ENCODE data around the gene COG1. TPM values are rescaled to one million over a fixed set of nuclear protein-coding genes. Genes with fewer than 3 reads are reported as not detected.
"Not testable (repeated sequence)": the region's sequence is repeated elsewhere in the genome, so short reads cannot be mapped to it uniquely, and the experiment has no call there.

The COG1 gene
- total and polyA plus RNA-seq, 12 donors, result 27.1 to 97.2 (median 58.0) TPM

GRCh38 chr17:73148540-73149334, 44.1 kb upstream of the COG1 start:
- H3K4me3 ChIP-seq, result no peak overlapping the region
- no peak for ATAC-seq
- no peaks in the 10 kb centered on the region for H3K36me3 ChIP-seq
- 69 to 85% methylated on average over 6 of the region's 6 CpGs for WGBS, 2 donors
- H3K9me3 ChIP-seq, result peaks cover 0 to 40% (median 0%) of the 10 kb centered on the region in 11 donors
- intact Hi-C loops (cut with DNase I), result no loop called here
- peaks cover 0 to 23% (median 6%) of the 10 kb centered on the region in 7 donors for H3K27me3 ChIP-seq
- TF ChIP-seq CTCF (IDR thresholded peaks at IDR 0.05), result no peak
- no peak overlapping the region for H3K27ac ChIP-seq
- no peak for DNase-seq
- peaks cover 0 to 3% (median 0%) of the 10 kb centered on the region in 9 donors for H3K4me1 ChIP-seq

GRCh38 chr17:73150622-73151300, 42.1 kb upstream of the COG1 start:
- H3K9me3 ChIP-seq, result peaks cover 0 to 21% (median 0%) of the 10 kb centered on the region in 11 donors
- H3K27ac ChIP-seq, H3K4me3 ChIP-seq, ATAC-seq, DNase-seq, H3K4me1 ChIP-seq, H3K36me3 ChIP-seq: not testable (repeated sequence)
- 60 to 65% methylated on average over 14 of the region's 14 CpGs for WGBS, 2 donors
- intact Hi-C loops (cut with DNase I), result loop anchor here in 5 of 10 donors (10.0 kb wide), 4 partner anchors 166 to 596 kb away; no protein-coding TSS in a partner anchor
- peaks cover 0 to 23% (median 6%) of the 10 kb centered on the region in 7 donors for H3K27me3 ChIP-seq

GRCh38 chr17:73151916-73152632, 40.8 kb upstream of the COG1 start:
- WGBS, 2 donors, result 68 to 77% methylated on average over 9 of the region's 9 CpGs
- TF ChIP-seq CTCF (IDR thresholded peaks at IDR 0.05), result no peak
- H3K9me3 ChIP-seq, result peaks cover 0 to 16% (median 0%) of the 10 kb centered on the region in 11 donors
- no peak overlapping the region for H3K27ac ChIP-seq
- H3K36me3 ChIP-seq, result no peaks in the 10 kb centered on the region
- DNase-seq (no peak), ATAC-seq (no peak)
- peaks cover 0 to 29% (median 11%) of the 10 kb centered on the region in 7 donors for H3K27me3 ChIP-seq
- peaks cover 0 to 16% (median 8%) of the 10 kb centered on the region in 9 donors for H3K4me1 ChIP-seq
- no peak overlapping the region for H3K4me3 ChIP-seq
- intact Hi-C loops (cut with DNase I), result loop anchor here in 5 of 10 donors (10.0 kb wide), 4 partner anchors 167 to 597 kb away; no protein-coding TSS in a partner anchor

- Histone ChIP-seq H3K4me1 (peaks cover 0 to 20% (median 8%) of the 10 kb centered on the region in 9 donors), H3K36me3 (no peaks in the 10 kb centered on the region), H3K4me3 (no peak overlapping the region), H3K27me3 (peaks cover 0 to 33% (median 18%) of the 10 kb centered on the region in 7 donors), H3K9me3 (no peaks in the 10 kb centered on the region), H3K27ac (no peak overlapping the region)
- intact Hi-C loops (cut with DNase I), result loop anchor here in 9 of 10 donors (1.0 to 10.0 kb wide), 9 partner anchors 63 to 601 kb away; partner anchors contain the start of gene SLC39A11 (in 1 of the 9)
- DNase-seq (no peak), ATAC-seq (peak in 2 of 8 donors; percentile 5 to 9)
- TF ChIP-seq CTCF (IDR thresholded peaks at IDR 0.05), result no peak
- 69 to 76% methylated on average over 15 of the region's 15 CpGs for WGBS, 2 donors
Measured at GRCh38 chr17:73155410-73156165, 37.3 kb upstream of the COG1 start.
